NCI-H2081 treated with DMSO at 0.1 percent for 48 hours (cell line): ENCODE measurements around the gene CREM.

Source experiments
- DNase-seq: peaks from one replicate; lab custom pipeline; 2025; lab: John Stamatoyannopoulos, UW

The CREM gene

DNA sequence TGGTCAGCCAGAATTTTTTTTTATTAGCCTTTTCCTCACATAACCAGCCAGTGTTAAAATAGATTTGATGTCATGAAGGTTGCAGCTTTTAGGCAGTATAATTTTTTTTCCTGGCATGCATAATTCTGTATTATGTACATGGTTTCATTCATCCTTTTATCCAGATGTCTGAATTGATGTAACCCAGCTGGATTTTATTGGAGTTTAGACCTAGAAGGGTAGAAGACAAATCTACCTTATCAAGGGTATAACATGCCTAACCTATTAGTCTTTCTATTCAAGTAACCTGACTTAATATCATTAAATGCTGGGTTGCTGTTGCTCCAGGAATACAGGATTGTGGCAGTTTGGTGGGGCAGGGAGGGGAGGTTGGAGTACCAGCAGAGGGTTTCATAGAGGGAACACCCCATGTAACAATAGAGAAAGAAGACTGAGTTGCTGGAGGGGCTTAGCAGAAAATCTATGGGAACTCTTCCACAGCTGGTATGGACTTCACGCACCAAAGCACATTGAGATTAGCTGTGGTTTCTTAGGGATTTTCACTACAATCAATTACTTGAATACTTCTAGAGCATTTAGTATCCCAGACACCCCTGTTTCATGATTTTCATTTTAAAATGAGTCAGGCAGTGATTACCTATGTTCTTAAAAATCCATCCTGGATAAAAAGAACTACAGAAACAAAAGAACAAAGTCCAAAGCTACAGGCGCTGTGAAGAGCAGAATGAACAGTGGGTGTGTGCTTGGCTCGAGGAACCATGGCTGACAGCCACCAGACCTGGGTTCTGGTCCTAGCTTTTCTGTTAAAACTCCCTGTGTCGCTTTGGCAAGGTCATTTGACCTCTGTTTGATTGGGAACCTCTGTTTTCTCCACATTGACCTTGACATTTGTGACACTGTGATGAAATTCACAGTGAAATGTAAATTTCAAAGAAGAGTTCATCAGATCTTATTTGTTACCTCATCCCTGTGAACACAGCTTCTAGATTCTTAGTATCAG is 93.5 kb downstream of the CREM start:
- DNase-seq: no peak

DNA sequence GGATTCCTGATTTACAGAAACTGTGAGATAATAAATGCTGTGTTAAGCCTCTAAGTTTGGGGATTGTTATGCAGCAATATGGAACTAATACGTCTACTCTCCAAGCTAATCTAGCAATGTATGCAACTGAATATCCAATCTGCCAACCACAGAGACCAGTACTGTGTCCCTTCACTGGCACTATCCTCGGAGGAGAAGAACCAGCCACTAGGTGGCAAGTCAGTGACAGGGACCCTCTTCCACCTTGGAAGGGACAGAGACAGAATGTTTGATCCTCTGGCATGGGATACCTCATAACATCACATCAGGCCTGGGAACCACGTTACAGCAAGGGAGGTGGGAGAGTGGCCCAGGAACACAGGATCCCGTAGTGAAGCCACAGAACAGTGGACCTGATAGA is 96.4 kb downstream of the CREM start:
- no peak for DNase-seq

DNA sequence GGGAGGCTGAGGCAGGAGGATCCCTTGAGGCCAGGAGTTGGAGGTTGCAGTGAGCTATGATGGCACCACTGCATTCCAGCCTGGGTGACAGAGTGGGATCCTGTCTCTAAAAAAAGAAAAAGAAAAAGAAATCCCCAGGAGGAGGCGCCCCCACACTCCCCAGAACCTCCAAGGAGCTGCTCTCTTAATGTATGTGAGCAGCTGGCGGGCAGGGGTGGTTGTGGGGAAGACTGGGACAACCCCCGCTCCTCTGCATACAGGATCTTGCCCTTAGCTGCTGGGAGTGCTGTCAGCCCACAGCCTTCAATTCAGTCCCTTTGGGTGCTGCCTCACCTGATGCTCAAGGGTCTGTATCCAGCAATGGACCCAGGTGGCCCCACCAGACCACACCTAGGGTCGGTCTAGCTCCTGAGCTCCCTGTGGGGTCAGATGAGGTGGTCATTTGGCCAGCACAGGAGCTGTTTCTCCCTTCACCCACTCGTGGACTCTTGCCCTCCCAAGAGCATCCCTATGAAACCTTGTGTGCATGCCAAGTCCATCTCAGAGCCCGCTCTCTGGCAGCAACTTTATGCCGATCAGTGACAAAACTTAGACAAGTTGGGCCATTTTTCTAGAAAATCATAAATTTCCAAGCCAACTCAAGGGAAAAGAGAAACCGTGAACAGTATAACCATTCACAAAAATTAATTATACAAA is 97.5 kb downstream of the CREM start:
- no peak for DNase-seq

DNA sequence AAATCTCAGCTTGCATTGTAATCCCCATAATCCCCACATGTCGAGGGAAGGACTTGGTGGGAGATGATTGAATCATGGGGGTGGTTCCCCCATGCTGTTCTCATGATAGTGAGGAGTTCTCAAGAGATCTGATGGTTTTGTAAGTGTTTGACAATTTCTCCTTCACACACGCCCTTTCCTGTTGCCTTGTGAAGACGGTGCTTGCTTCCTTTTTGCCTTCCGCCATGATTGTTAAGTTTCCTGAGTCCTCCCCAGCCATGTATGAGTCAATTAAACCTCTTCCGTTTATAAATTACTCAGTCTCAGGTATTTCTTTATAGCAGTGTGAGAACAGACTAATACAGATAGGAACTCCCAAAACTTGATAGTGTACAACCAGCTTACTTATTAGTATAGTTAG is 98.6 kb downstream of the CREM start:
- DNase-seq: no peak

DNA sequence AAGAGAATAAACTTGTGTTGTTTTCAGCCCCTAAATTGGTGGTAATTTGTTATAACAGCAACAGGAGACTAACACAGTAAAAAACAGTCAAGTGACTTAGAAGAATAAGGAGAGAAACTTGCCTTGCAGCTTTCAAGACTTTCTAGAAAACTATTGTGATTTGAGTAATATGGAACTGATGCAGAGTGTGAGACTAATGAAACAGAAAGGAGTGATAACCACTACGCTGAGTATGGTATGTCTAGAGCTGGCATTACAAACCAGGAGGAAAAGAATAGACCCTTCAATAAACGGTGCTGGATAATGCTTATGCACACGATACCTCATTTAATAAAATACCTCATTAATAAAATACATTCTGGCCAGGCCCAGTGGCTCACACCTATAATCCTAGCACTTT is 99.9 kb downstream of the CREM start:
- no peak for DNase-seq

DNA sequence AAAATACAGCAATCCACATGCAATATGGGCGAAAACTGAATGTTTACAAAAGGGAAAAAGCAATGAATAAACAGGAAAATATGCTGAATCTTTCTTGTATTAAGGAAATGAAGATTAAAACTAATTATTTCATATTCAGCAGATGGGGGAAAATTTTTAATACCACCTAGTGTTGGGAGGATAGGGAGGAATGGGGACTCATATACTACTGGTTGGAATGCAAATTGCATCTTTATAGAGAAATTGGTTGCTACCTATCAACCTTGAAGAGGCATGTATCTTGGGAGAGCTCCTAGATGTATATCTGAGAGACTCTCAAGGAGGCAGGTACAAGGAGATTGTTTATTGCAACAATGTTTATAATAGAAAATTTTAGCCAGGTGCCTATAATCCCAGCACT is 101.4 kb downstream of the CREM start:
- DNase-seq: no peak

DNA sequence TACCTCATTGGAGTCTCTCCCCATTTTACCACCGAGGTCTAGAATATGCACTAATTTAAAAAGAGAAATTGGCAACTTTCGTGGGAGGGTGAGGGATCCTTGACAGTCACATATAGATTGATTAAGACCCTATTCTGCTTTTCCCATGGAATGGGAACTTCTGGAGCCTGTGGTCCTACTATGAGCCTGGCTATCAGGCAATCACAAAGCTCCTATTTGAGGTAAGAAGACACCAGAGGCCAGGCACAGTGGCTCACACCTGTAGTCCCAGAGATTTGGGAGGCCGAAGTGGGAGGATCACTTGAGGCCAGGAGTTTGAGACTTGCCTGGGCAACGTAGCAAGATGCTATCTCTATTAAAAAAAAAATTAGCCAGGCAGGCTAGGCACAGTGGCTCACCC is 105.0 kb downstream of the CREM start:
- no peak for DNase-seq

DNA sequence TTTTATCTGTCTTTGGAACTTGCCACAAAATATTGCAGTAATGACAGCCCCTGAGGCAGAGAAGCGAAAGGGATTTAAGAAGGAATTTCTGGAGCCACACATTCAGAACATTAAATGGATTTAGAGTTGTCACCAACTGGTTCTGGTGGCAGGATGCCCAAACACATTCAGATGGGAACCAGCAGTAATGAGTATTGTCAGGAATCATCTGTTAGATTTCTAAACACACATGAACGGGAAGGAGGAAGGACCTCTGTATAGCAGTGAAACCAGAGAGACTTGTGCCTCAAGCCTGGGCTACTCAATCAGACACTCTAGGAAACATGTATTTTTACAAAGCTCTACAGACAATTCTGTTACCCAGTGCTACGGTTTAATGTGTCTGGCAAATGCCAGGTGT is 105.9 kb downstream of the CREM start:
- no peak for DNase-seq

DNA sequence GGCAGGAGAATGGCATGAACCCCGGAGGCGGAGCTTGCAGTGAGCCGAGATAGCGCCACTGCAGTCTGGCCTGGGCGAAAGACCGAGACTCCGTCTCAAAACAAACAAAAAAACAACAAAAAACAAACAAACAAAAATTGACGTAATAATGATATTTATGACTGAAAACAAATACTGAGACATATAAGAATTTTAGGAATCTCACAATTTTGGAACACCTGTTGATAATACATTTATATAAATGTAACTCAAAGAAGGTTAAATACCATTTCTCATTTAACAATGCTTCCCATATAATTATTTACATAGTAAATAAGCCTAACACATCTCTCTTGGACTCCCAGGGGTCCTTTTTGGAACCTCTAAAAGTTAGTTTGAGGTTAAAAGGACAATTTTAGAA is 107.4 kb downstream of the CREM start:
- no peak for DNase-seq

DNA sequence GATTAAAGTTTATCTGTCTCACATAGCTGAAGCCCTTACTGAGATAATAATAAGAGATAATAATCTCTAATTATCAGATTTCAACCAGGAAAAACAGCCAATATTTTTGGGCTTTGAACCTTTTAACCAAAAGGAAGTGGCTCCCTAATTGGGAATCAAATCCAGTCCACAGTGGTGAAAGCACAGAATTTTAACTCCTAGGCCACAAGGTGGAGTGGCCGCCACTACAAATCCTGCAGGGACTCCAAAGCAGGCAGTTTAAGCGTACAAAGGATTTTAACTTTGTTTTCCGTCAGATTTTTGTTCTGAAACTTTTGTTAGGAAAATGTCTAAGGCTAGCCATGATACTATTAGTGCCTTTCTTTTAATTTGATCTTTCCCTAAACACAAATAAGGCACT is 110.1 kb downstream of the CREM start:
- no peak for DNase-seq

DNA sequence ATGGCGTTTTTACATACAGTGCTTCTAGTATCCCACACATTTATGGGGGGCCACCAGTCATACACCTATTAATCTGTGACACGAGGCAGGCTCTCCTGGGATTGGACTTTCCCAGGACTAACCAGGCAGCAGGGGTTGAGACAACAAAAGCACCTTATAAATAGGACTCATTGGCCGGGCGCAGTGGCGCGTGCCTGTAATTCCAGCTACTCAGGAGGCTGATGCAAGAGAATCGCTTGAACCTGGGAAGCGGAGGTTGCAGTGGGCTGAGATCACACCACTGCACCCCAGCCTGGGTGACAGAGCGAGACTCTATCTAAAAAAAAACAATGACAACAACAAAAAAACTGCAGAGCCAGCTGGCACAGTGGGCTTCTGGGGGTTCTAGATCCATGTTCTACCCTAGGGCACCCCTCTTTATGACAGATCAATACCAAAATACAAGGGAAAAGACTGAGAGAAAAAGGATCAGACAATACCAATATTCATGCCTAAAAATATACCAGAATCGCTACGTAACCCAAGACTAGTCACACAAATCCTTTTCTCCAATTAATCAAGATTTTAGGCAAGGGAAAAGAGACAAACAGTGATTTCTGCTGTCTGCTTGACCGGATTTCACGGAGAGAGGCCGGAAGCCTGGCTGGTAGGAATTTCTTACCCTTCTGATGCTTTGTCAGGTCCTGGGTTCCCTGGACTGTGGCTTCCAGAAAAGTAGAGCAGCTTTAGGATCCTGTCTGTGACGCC is 111.3 kb downstream of the CREM start:
- no peak for DNase-seq

DNA sequence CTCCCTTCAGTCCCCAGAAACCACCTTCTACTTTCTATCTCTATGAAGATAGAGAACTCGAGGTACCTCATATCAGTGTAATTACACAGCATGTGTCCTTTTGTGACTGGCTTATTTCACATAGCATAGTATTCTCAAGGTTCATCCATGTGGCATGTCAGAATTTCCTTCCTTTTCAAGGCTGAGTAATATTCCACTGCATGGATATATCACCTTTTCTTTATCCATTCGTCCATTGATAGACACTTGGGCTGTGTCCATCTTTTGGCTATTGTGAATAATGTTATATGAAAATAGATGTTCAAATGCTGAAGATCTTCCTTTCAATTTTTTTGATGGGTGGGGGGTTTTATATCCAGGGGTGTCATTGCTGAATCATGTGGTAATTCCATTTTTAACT is 117.9 kb downstream of the CREM start:
- no peak for DNase-seq

DNA sequence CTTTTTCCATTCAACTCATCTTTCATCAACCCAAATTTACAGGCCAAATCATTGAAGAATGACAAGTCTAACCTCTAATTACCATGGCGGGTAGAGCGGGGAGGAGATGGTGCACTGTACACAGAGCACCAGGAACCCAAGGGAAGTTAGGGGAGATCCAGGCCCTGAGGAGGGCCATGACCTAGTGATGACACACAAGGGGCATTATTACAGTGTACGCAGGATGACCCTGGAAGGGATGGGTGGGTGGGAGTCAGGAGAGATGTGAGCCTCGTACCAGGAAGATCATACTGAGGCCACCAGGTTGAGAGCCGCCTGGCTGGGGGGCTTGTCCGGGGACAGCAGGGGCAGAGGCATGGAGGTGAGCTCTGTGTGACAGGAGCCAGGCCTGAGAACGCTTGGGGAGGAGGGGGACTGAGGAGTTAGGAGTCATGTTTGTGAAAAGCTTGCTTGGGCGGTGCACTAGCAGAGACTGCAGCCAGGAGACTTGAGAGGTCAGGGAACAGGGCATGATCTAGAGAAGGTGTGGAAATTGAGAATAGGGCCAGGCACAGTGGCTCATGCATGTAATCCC is 120.2 kb downstream of the CREM start:
- no peak for DNase-seq

DNA sequence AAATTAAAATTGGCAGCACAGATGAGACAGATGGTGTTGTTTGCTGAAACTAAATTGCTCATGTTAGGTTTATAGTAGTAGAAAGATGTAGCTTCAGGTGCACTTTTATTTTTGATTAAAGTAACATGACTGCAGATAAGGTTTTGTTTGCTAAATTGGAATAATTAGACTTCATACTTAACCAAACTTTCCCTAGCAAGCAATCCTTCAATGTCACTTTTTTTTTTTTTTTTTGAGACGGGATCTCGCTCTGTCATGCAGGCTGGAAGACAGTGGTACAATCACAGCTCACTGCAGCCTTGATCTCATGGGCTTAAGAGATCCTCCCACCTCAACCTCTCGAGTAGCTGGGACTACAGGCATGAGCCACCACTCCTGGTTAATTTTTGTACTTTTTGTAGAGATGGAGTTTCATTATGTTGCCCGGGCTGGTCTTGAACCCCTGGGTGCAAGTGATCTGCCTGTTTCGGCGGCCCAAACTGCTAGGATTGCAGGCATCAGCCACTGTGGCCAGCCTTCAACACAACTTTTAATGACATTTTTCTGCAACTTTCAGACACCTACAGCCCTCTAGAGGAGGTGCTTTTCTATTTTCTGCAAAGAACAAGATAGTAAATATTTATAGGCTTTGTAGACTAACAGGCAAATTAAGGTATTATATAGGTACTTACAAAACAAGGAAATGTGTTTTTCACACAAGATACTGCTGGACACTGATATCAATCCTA is 124.9 kb downstream of the CREM start:
- no peak for DNase-seq

DNA sequence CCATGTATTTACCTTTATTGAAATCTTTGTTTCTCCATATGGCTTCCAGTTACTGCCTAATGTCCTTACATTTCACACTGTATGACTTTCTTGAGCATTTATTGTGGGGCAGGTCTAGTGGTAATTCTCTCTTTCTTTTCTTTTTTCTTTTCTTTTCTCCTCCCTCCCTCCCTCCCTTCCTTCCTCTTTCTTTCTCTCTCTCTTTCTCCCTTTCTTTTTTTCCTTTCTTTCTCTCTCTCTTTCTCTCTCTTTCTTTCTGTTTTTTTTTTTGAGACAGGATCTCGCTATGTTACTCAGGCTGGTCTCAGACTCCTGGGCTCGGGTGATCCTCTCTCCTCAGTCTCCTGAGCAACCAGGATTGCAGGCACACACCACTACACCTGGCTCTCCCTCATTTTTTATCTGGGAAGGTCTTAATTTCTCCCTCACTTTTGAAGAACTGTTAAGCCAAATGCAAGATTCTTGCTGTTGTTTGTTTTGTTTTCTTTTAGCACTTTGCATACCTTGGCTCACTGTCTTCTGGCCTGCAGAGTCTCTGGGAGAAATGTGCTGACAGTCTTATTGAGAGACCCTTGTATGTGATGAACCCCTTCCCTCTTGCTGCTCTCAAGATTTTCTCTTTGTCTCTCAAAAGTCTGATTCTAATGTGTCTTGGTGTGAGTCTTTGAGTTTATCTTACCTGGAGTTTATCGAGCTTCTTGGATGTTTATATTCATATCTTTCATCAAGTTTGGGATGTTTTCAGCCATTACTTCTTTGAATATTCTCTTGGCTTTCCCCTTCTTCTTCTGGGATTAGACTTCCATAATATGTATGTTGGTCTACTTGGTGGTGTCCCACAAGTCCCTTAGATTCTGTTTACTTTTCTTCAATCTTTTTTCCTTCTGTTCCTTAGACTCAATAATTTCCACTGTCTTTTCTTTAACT is 130.7 kb downstream of the CREM start:
- no peak for DNase-seq

DNA sequence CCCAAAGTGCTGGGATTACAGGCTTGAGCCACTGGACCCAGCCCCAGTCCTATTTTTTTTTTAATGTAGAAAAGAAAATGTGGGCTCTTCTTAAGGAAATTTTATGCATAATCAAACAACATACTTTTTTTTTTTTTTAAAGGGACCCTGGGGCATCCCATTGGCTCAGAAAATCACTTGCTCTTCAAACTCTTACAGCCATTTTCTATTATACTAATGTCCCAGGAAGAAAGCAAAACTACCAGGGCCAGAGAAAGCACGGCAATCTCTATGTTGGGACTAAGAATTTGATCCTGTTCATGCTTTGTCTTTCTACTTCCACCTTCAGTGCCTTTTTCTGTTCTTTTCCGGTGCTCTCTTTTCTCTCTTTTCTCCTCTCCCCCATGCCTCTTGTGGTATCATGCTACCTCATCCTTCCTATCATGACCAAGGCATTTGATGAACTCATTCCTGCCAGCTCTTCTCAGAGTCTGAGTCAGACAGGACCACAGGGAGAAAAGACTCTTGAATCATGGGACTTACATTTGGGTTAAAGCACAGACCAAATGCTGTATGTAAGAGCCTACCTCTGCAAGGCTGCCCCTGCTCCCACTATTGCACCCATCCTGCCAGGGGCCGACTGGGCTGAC is 133.2 kb downstream of the CREM start:
- no peak for DNase-seq

DNA sequence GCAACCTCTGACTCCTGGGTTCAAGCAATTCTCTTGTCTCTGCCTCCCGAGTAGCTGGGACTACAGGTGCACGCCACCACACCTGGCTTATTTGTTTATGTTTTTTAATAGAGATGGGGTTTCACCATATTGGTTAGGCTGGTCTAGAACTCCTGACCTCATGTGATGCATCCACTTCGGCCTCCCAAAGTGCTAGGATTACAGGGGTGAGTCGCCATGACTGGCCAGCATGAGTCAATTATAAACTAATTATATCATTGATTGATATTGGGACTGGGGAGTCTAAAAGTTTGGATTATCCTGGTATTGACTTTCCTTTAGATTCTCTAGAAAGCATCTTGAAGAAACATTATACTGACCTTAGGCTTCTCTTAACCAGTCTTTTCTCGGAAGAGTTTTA is 135.8 kb downstream of the CREM start:
- no peak for DNase-seq
